SJCRH30 (cell line): ENCODE results near the gene TRMT2B. TPM values are rescaled to one million over a fixed set of nuclear protein-coding genes. Genes with fewer than 3 reads are reported as not detected.

Experiments
- DNase-seq, 2 experiments: peaks; one replicate each; pipeline ENCODE4 v3.0.0-alpha.2; 2015 to 2020
- H3K27ac ChIP-seq: fragments of 250-450 bp; sonication (Bioruptor Pico); 2 replicates; pipeline ENCODE4 v1.5.1; 2020; ENCODE audit warnings: mild to moderate bottlenecking, moderate library complexity
- H3K27me3 ChIP-seq: fragments of 250-450 bp; sonication (Bioruptor Pico); 2 replicates; pipeline ENCODE4 v1.5.1; 2020; ENCODE audit warnings: mild to moderate bottlenecking, moderate library complexity
- H3K36me3 ChIP-seq: fragments of 250-450 bp; sonication (Bioruptor Pico); 2 replicates; pipeline ENCODE4 v1.5.1; 2020; ENCODE audit warnings: mild to moderate bottlenecking, moderate library complexity
- H3K4me1 ChIP-seq: fragments of 250-450 bp; sonication (Bioruptor Pico); 2 replicates; pipeline ENCODE4 v1.5.1; 2020; ENCODE audit warnings: mild to moderate bottlenecking, moderate library complexity
- H3K4me3 ChIP-seq: fragments of 250-450 bp; sonication (Bioruptor Pico); 2 replicates; pipeline ENCODE4 v1.5.1; 2020; ENCODE audit warnings: mild to moderate bottlenecking, moderate library complexity
- H3K9me3 ChIP-seq: fragments of 250-450 bp; sonication (Bioruptor Pico); replicated peaks from 2 replicates; pipeline ENCODE4 v1.5.1; 2020; ENCODE audit warnings: mild to moderate bottlenecking, moderate library complexity
- total RNA-seq: library from RNA; depleted of rRNA; stranded (reverse); fragments of >200 nt; shearing (Covaris generic); gene quantifications from 2 replicates; pipeline ENCODE4 v1.2.3, GENCODE V29; 2014; rRNA removed

The TRMT2B gene
- total RNA-seq, 1 experiment from 2014 or later = 15.4 TPM

- Histone ChIP-seq H3K9me3 (no peaks in the 10 kb centered on the region), H3K4me3 (no peak overlapping the region), H3K36me3 (no peaks in the 10 kb centered on the region), H3K27me3 (no peaks in the 10 kb centered on the region), H3K4me1 (no peaks in the 10 kb centered on the region), H3K27ac (no peak overlapping the region)
- no peak for DNase-seq
Observed at GRCh38 chrX:100979881-100980607, 71.9 kb downstream of the TRMT2B start.

GRCh38 chrX:100976211-100976610, 75.7 kb downstream of the TRMT2B start:
- Histone ChIP-seq H3K36me3 (no peaks in the 10 kb centered on the region), H3K9me3 (no peaks in the 10 kb centered on the region), H3K27ac (no peak overlapping the region), H3K4me3 (no peak overlapping the region), H3K4me1 (no peaks in the 10 kb centered on the region), H3K27me3 (no peaks in the 10 kb centered on the region)
- DNase-seq = no peak

- Histone ChIP-seq H3K9me3 (no peaks in the 10 kb centered on the region), H3K36me3 (no peaks in the 10 kb centered on the region), H3K27ac (no peak overlapping the region), H3K4me1 (no peaks in the 10 kb centered on the region), H3K4me3 (no peak overlapping the region), H3K27me3 (no peaks in the 10 kb centered on the region)
- DNase-seq = no peak
Observed at GRCh38 chrX:100975212-100975611, 76.7 kb downstream of the TRMT2B start.

- Histone ChIP-seq H3K27me3 (no peaks in the 10 kb centered on the region), H3K27ac (no peak overlapping the region), H3K4me1 (no peaks in the 10 kb centered on the region), H3K36me3 (no peaks in the 10 kb centered on the region), H3K9me3 (no peaks in the 10 kb centered on the region), H3K4me3 (no peak overlapping the region)
- no peak for DNase-seq
Observed at GRCh38 chrX:100973411-100973810, 78.5 kb downstream of the TRMT2B start.

GRCh38 chrX:100969936-100970335, 82.0 kb downstream of the TRMT2B start:
- DNase-seq = no peak
- Histone ChIP-seq H3K27me3 (no peaks in the 10 kb centered on the region), H3K4me3 (no peak overlapping the region), H3K27ac (no peak overlapping the region), H3K36me3 (no peaks in the 10 kb centered on the region), H3K4me1 (no peaks in the 10 kb centered on the region), H3K9me3 (no peaks in the 10 kb centered on the region)

GRCh38 chrX:100969408-100969807, 82.5 kb downstream of the TRMT2B start, which contains the start of gene ARL13A:
ARL13A (plus strand) TSS chrX:100969708; CDS start chrX:100973690, 3,982 bp downstream.
- Histone ChIP-seq H3K36me3 (no peaks in the 10 kb centered on the region), H3K27me3 (no peaks in the 10 kb centered on the region), H3K4me1 (no peaks in the 10 kb centered on the region), H3K9me3 (no peaks in the 10 kb centered on the region), H3K4me3 (no peak within 1 kb of the TSS), H3K27ac (no peak within 1 kb of the TSS)
- DNase-seq = no peak

- no peak for DNase-seq
- H3K36me3 ChIP-seq = no peaks in the 10 kb centered on the region
- H3K27ac ChIP-seq = no peak overlapping the region
- no peaks in the 10 kb centered on the region for H3K9me3 ChIP-seq
- H3K4me3 ChIP-seq = no peak overlapping the region
- H3K4me1 ChIP-seq = no peaks in the 10 kb centered on the region
- no peaks in the 10 kb centered on the region for H3K27me3 ChIP-seq
Observed at GRCh38 chrX:100964362-100964761, 87.5 kb downstream of the TRMT2B start.

- Histone ChIP-seq H3K27me3 (no peaks in the 10 kb centered on the region), H3K4me1 (no peaks in the 10 kb centered on the region), H3K9me3 (no peaks in the 10 kb centered on the region), H3K4me3 (no peak overlapping the region), H3K27ac (no peak overlapping the region), H3K36me3 (no peaks in the 10 kb centered on the region)
- no peak for DNase-seq
Observed at GRCh38 chrX:100962811-100963210, 89.1 kb downstream of the TRMT2B start.

Other genes with a start within 250 kb of the TRMT2B start
- 37.5 and 38.6 TPM in 2 replicates for gene CSTF2, start 231.7 kb downstream of the TRMT2B start, total RNA-seq
- not detected in 2 replicates for gene NOX1, start 177.8 kb downstream of the TRMT2B start, total RNA-seq
- 0.15 and 0.34 TPM in 2 replicates for gene XKRX, start 123.2 kb downstream of the TRMT2B start, total RNA-seq
- not detected in 2 replicates for gene ARL13A, start 82.4 kb downstream of the TRMT2B start, total RNA-seq
- 0.10 and 0.13 TPM in 2 replicates for gene TMEM35A, start 26.8 kb upstream of the TRMT2B start, total RNA-seq
- 39.8 and 48.4 TPM in 2 replicates for gene CENPI, start 46.1 kb upstream of the TRMT2B start, total RNA-seq
- 2.7 and 3.4 TPM in 2 replicates for gene DRP2, start 167.7 kb upstream of the TRMT2B start, total RNA-seq
- gene TAF7L, start 239.2 kb upstream of the TRMT2B start, total RNA-seq = 0.10 and 0.13 TPM in 2 replicates